Psoas muscle (tissue), 8 donors: ENCODE measurements around the gene CRYGB. TPM values are rescaled to one million over a fixed set of nuclear protein-coding genes. Genes with fewer than 3 reads are reported as not detected.

Source experiments
- ATAC-seq, 4 donors: fragments of 200-7000 bp; cut with Tn5 transposase; one replicate each; pipeline ENCODE4 v1.9.1; 2020; ENCODE audit warnings: moderate library complexity in 3 of 4, mild to moderate bottlenecking in 2 of 4
- DNase-seq, 2 donors: peaks; one replicate each; pipeline ENCODE4 v3.0.0-alpha.2; 2020
- H3K27ac ChIP-seq: fragments of 200-600 bp; one replicate; pipeline ENCODE4 v1.8.0; 2022
- H3K27me3 ChIP-seq, 3 donors: fragments of 200-600 bp in 1 of 3; one replicate each; pipeline versions ENCODE4 v1.6.1 to v1.8.0; 2013 to 2022; ENCODE audit warnings: low read length in 2 of 3, mild to moderate bottlenecking in 2 of 3, moderate library complexity in 1 of 3; ENCODE audit not compliant: insufficient read depth in 3 of 3
- H3K36me3 ChIP-seq, 2 donors: fragments of 200-600 bp in 1 of 2; one replicate each; pipeline versions ENCODE4 v1.6.1 to v1.8.0; 2013 to 2022; ENCODE audit warnings: low read depth in 1 of 2, mild to moderate bottlenecking in 1 of 2, moderate library complexity in 1 of 2; ENCODE audit not compliant: insufficient read depth in 1 of 2
- H3K4me1 ChIP-seq: fragments of 200-600 bp; one replicate; pipeline ENCODE4 v1.8.0; 2022
- H3K4me3 ChIP-seq: fragments of 200-600 bp; one replicate; pipeline ENCODE4 v1.8.0; 2022; ENCODE audit warnings: mild to moderate bottlenecking
- H3K9me3 ChIP-seq: fragments of 200-600 bp; one replicate; pipeline ENCODE4 v1.8.0; 2022
- WGBS, 3 donors: extraction: QIAGEN DNeasy Blood & Tissue Kit; methylation state at CpG; one replicate each; pipeline versions ENCODE4 v1.1.6 to v1.1.7; 2013; 5-methylcytosine and 5-hydroxymethylcytosine counted together
- intact Hi-C, 2 donors: fragments of 100-400 bp; cut with DNase I; formaldehyde crosslinking; loops; one replicate each; pipeline versions ENCODE4 v1.11.0 to v1.14.2; 2022
- polyA plus RNA-seq, 3 donors: library from polyadenylated mRNA; stranded (reverse); fragments of 200-250 nt; gene quantifications; one replicate each; pipeline ENCODE4 v1.2.3, GENCODE V29; 2013
- total RNA-seq, 4 donors: library from RNA; stranded (reverse); fragmentation: NEBNext Ultra II Directional in 2 of 4; extraction: Animal tissue kit (Norgen Biotek cat#: 25700) in 2 of 4; gene quantifications; one replicate each; pipeline versions ENCODE4 v1.2.1 to v1.2.4, GENCODE V29; 2021 to 2023
- TF ChIP-seq, protein P1 (sequence below): fragments of 200-600 bp; IDR thresholded peaks from one replicate; pipeline ENCODE4 v1.8.0; 2022; ENCODE audit warnings: antibody characterized with exemption
- donor health status: healthy with polysubstance abuse.
- donor health status: DM: no; HTN: no; CAD: no; lungs with moderate emphysema.
- donor health status: Bipolar disorder and iron deficiency.
- donor health status: healthy.
- donor health status: DM: yes; HTN: yes; CAD: no.
- donor health status: DM: no; HTN: no; CAD: no.
- donor health status: DM: no; HTN: no; CAD: no.
- donor health status: DM: yes; HTN: yes; CAD: no.

The CRYGB gene
- total and polyA plus RNA-seq, 7 donors: not detected

GRCh38 chr2:208175069-208175839, 29.3 kb upstream of the CRYGB start:
- intact Hi-C loops: loop anchor here in 1 of 2 donors (2.0 kb wide), 1 partner anchor 80 kb away; the partner anchor contains the start of gene IDH1
- H3K9me3 ChIP-seq: no peaks in the 10 kb centered on the region
- no peaks in the 10 kb centered on the region for H3K36me3 ChIP-seq
- 38 to 41% (median 39%) methylated on average over 21 of the region's 21 CpGs for WGBS, 3 donors
- H3K27ac ChIP-seq: no peak overlapping the region
- H3K27me3 ChIP-seq: no peaks in the 10 kb centered on the region
- peak; percentile 80 to 98 (median 94) for ATAC-seq
- H3K4me1 ChIP-seq: no peaks in the 10 kb centered on the region
- TF ChIP-seq, protein P1, sequence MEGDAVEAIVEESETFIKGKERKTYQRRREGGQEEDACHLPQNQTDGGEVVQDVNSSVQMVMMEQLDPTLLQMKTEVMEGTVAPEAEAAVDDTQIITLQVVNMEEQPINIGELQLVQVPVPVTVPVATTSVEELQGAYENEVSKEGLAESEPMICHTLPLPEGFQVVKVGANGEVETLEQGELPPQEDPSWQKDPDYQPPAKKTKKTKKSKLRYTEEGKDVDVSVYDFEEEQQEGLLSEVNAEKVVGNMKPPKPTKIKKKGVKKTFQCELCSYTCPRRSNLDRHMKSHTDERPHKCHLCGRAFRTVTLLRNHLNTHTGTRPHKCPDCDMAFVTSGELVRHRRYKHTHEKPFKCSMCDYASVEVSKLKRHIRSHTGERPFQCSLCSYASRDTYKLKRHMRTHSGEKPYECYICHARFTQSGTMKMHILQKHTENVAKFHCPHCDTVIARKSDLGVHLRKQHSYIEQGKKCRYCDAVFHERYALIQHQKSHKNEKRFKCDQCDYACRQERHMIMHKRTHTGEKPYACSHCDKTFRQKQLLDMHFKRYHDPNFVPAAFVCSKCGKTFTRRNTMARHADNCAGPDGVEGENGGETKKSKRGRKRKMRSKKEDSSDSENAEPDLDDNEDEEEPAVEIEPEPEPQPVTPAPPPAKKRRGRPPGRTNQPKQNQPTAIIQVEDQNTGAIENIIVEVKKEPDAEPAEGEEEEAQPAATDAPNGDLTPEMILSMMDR: peak; percentile 79
- H3K4me3 ChIP-seq: no peak overlapping the region
- DNase-seq: peak; percentile 63 to 67

- ATAC-seq (no peak), DNase-seq (no peak)
- H3K4me1 ChIP-seq: no peaks in the 10 kb centered on the region
- WGBS, 3 donors: 82 to 87% (median 84%) methylated on average over 9 of the region's 9 CpGs
- intact Hi-C loops: loop anchor here in 1 of 2 donors (2.0 kb wide), 1 partner anchor 81 kb away; the partner anchor contains the start of gene IDH1
- H3K9me3 ChIP-seq: no peaks in the 10 kb centered on the region
- TF ChIP-seq, protein P1: no peak
- no peaks in the 10 kb centered on the region for H3K36me3 ChIP-seq
- H3K27ac ChIP-seq: no peak overlapping the region
- H3K27me3 ChIP-seq: no peaks in the 10 kb centered on the region
- H3K4me3 ChIP-seq: no peak overlapping the region
Measured at GRCh38 chr2:208174144-208174543, 28.2 kb upstream of the CRYGB start.

GRCh38 chr2:208172125-208172524, 26.2 kb upstream of the CRYGB start:
- TF ChIP-seq, protein P1: no peak
- Histone ChIP-seq H3K9me3 (no peaks in the 10 kb centered on the region), H3K36me3 (no peaks in the 10 kb centered on the region), H3K27me3 (no peaks in the 10 kb centered on the region), H3K4me1 (no peaks in the 10 kb centered on the region), H3K4me3 (no peak overlapping the region), H3K27ac (no peak overlapping the region)
- ATAC-seq: peak in 1 of 4 donors; percentile 26
- no peak for DNase-seq
- WGBS, 3 donors: 60 to 68% (median 65%) methylated on average over 4 of the region's 4 CpGs
- intact Hi-C loops: no loop called here

DNA sequence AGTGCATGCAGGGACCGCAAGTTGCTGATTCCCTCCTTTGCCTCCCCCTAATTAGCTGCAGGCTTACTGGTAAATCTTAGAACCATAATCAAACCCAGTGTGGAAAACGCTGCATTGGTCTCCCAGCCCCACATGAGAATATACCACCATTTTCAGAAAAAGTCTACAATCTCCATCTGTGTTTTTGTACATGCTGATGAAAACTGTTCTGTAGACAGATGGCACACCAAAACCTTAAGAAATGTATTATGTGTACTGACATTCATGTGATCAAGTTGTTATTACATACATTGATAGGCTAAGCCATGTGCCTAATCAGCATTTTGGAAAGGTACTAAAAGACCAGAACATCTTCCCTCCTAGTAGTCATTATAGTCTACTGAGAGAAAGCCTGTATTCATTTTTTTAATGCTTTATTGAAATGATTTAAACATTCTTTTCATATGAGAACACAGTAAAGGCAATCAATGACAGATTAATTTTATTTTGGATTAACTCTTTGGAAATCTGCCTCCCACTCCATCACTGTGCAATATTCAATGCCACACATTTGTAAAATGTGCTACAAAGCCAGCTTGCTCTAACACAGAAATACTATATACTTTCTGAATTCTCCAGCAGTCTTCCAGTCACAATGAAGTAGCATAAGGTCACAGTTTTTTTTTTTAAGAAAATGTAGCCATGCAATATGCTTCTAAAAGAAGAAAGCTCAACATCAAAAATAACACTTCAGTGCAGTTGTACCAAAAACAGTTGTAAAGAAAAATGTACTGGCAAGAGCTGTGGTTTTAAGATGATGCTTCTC, 19.2 kb upstream of the CRYGB start:
- ATAC-seq: no peak
- TF ChIP-seq, protein P1: no peak
- 65 to 67% (median 66%) methylated on average over 2 of the region's 2 CpGs for WGBS, 3 donors

More for the DNA sequence above, 19.2 kb upstream of the CRYGB start:
- no peak overlapping the region for H3K4me3 ChIP-seq
- no peaks in the 10 kb centered on the region for H3K27me3 ChIP-seq
- H3K27ac ChIP-seq: no peak overlapping the region
- H3K36me3 ChIP-seq: no peaks in the 10 kb centered on the region
- no peaks in the 10 kb centered on the region for H3K4me1 ChIP-seq
- H3K9me3 ChIP-seq: no peaks in the 10 kb centered on the region
- intact Hi-C loops: no loop called here
- DNase-seq: no peak
